SK-N-SH (cell line): ENCODE results near the gene SMO.

ENCODE experiments used
- CTCF ChIP-seq: fragments of 200-600 bp; sonication (generic); IDR thresholded peaks from 2 replicates; pipeline ENCODE4 v1.6.1; 2017; ENCODE audit warnings: antibody characterized with exemption, mild to moderate bottlenecking, moderate library complexity
- EZH2phosphoT487 ChIP-seq: fragments of 200-600 bp; sonication (generic); IDR thresholded peaks from 2 replicates; pipeline ENCODE4 v1.6.1; 2017; ENCODE audit warnings: low read depth, mixed run types, mild to moderate bottlenecking, antibody characterized with exemption, moderate library complexity, borderline replicate concordance
- FOXM1 ChIP-seq: IDR thresholded peaks from 2 replicates; pipeline ENCODE4 v1.4.0; 2012; ENCODE audit warnings: low read depth, mild to moderate bottlenecking
- NFIC ChIP-seq: IDR thresholded peaks from 2 replicates; pipeline ENCODE4 v1.4.0; 2012; ENCODE audit warnings: borderline replicate concordance
- RFX5 ChIP-seq: IDR thresholded peaks from 2 replicates; pipeline ENCODE4 v1.6.1; 2012; ENCODE audit warnings: mild to moderate bottlenecking, improper control_type of control experiment, low read length
- USF1 ChIP-seq: IDR thresholded peaks from 2 replicates; pipeline ENCODE4 v1.4.0; 2012; ENCODE audit warnings: low read depth, borderline replicate concordance
- TF ChIP-seq, protein P1 (sequence below): IDR thresholded peaks from 2 replicates; pipeline ENCODE4 v1.6.1; 2012; ENCODE audit warnings: mild to moderate bottlenecking, low read depth, low read length, moderate library complexity

DNA sequence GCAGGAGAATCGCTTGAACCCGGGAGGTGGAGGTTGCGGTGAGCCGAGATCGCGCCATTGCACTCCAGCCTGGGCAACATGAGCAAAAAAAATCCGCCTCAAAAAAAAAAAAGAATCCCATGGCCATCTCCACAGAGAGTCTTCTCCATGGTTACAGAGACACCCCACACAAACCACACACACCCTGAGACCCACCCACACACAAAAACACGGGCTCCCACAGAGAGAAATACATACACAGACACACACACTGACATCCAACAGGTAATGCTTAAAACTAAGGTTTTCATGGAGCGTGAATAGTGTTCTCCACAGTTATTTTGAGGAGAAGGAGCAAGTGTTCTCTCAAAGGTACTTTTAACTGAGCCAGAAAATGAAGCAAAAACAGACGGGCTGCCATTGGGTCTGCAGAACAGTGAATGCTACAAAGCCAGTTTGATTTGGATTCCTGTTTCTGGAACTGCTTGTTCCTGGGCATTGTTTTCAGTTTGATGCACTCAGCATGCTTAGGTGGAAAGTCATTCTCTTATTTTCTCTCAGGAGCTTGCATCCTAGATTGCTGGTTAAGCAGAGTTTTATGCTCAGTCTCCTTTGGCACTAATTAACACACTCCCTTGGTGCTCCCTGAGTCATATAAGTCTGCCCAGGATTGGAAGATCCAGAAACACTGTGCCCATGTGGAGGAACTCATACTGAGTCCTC lies 51.8 kb downstream of the SMO start:
- TF ChIP-seq USF1 (no peak), FOXM1 (no peak), CTCF (no peak), EZH2phosphoT487 (no peak), NFIC (no peak), RFX5 (no peak)
- TF ChIP-seq, protein P1, sequence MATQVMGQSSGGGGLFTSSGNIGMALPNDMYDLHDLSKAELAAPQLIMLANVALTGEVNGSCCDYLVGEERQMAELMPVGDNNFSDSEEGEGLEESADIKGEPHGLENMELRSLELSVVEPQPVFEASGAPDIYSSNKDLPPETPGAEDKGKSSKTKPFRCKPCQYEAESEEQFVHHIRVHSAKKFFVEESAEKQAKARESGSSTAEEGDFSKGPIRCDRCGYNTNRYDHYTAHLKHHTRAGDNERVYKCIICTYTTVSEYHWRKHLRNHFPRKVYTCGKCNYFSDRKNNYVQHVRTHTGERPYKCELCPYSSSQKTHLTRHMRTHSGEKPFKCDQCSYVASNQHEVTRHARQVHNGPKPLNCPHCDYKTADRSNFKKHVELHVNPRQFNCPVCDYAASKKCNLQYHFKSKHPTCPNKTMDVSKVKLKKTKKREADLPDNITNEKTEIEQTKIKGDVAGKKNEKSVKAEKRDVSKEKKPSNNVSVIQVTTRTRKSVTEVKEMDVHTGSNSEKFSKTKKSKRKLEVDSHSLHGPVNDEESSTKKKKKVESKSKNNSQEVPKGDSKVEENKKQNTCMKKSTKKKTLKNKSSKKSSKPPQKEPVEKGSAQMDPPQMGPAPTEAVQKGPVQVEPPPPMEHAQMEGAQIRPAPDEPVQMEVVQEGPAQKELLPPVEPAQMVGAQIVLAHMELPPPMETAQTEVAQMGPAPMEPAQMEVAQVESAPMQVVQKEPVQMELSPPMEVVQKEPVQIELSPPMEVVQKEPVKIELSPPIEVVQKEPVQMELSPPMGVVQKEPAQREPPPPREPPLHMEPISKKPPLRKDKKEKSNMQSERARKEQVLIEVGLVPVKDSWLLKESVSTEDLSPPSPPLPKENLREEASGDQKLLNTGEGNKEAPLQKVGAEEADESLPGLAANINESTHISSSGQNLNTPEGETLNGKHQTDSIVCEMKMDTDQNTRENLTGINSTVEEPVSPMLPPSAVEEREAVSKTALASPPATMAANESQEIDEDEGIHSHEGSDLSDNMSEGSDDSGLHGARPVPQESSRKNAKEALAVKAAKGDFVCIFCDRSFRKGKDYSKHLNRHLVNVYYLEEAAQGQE, result no peak
